ENCODE data around the gene PABPC1L.

GRCh38 chr20:44945261-44945660 is 35.4 kb downstream of the PABPC1L start:
- TF ChIP-seq, protein P1, sequence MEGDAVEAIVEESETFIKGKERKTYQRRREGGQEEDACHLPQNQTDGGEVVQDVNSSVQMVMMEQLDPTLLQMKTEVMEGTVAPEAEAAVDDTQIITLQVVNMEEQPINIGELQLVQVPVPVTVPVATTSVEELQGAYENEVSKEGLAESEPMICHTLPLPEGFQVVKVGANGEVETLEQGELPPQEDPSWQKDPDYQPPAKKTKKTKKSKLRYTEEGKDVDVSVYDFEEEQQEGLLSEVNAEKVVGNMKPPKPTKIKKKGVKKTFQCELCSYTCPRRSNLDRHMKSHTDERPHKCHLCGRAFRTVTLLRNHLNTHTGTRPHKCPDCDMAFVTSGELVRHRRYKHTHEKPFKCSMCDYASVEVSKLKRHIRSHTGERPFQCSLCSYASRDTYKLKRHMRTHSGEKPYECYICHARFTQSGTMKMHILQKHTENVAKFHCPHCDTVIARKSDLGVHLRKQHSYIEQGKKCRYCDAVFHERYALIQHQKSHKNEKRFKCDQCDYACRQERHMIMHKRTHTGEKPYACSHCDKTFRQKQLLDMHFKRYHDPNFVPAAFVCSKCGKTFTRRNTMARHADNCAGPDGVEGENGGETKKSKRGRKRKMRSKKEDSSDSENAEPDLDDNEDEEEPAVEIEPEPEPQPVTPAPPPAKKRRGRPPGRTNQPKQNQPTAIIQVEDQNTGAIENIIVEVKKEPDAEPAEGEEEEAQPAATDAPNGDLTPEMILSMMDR (IDR thresholded peaks at IDR 0.05) = no peak
- TF ChIP-seq POLR2AphosphoS5 (IDR thresholded peaks at IDR 0.05) (no peak), POLR2A (IDR thresholded peaks at IDR 0.05) (no peak)

Data from upper lobe of left lung (tissue), 4 donors.